Measurements from ENCODE around the gene IPCEF1.
"Not testable (repeated sequence)": the region's sequence is repeated elsewhere in the genome, so short reads cannot be mapped to it uniquely, and the experiment has no call there.

IPCEF1 gene

DNA sequence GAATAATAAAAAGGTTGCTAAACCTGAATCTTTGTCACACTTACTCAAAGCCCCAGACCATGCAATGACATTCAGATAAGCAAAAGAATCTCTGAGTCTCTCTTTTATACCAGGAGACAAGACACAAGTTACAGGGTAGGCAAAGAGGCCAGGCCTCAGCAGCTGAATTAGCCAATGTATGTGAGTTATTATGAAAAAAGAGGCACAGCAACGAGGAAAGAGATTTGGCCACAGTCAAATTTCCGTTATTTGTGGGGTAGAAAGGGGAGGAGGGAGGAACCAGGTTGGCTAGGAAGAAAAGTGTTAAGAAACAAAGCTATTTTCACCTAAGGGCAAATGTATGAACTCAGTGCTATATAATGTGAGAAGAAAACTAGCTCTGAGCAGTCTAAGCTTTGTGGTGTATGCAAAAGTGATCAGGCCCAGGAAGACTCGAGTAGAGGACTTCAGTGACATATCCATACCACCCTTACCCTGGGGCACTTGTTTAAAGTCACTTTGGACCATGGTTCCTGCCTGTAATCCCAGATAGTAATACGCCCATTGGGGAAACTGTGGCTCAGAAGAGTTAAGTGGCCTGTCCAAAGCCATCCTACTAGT is 19.1 kb downstream of the IPCEF1 start:
- no peak overlapping the region for H3K27ac ChIP-seq
- TF ChIP-seq, protein P1, sequence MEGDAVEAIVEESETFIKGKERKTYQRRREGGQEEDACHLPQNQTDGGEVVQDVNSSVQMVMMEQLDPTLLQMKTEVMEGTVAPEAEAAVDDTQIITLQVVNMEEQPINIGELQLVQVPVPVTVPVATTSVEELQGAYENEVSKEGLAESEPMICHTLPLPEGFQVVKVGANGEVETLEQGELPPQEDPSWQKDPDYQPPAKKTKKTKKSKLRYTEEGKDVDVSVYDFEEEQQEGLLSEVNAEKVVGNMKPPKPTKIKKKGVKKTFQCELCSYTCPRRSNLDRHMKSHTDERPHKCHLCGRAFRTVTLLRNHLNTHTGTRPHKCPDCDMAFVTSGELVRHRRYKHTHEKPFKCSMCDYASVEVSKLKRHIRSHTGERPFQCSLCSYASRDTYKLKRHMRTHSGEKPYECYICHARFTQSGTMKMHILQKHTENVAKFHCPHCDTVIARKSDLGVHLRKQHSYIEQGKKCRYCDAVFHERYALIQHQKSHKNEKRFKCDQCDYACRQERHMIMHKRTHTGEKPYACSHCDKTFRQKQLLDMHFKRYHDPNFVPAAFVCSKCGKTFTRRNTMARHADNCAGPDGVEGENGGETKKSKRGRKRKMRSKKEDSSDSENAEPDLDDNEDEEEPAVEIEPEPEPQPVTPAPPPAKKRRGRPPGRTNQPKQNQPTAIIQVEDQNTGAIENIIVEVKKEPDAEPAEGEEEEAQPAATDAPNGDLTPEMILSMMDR (conservative IDR thresholded peaks at IDR 0.05), result no peak

DNA sequence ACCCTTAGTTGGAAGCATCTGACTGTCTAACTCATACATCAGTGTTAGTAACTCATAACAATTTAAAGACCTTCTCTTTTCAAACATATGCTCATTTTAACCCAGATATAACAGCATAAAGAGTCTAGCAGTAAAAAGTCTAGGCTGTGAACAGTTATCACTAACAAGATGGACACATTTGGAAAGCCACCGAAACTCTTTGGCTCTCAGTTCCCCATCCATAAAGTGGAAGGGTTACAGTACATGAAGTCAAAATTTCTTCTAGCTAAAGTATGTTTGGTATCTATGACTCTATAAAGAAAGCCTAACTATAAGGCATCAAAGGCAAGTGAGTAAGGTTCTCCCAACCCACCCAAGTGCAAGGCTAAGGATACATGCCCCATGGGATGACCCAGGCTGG is 22.5 kb downstream of the IPCEF1 start:
- not testable (repeated sequence) for H3K27ac ChIP-seq

DNA sequence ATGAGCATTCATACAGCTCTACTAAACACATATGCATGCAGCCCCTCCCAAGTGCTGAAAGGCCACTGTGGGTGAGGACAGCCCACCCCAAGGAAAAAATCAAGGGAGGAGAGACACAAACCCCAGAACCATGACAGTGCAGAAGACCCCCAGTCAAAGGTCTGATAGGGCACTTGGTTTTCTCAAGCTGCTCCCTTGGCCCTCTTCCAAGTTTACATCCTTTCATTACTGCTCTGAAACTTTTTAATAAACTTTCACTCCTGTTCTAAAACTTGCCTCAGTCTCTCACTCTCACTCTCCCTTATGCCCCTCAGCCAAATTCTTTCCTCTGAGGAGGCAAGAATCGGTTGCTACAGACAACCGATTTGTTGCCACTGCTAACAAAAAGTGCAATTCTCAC is 24.9 kb downstream of the IPCEF1 start:
- no peak overlapping the region for H3K27ac ChIP-seq
- TF ChIP-seq, protein P1 (conservative IDR thresholded peaks at IDR 0.05), result no peak

DNA sequence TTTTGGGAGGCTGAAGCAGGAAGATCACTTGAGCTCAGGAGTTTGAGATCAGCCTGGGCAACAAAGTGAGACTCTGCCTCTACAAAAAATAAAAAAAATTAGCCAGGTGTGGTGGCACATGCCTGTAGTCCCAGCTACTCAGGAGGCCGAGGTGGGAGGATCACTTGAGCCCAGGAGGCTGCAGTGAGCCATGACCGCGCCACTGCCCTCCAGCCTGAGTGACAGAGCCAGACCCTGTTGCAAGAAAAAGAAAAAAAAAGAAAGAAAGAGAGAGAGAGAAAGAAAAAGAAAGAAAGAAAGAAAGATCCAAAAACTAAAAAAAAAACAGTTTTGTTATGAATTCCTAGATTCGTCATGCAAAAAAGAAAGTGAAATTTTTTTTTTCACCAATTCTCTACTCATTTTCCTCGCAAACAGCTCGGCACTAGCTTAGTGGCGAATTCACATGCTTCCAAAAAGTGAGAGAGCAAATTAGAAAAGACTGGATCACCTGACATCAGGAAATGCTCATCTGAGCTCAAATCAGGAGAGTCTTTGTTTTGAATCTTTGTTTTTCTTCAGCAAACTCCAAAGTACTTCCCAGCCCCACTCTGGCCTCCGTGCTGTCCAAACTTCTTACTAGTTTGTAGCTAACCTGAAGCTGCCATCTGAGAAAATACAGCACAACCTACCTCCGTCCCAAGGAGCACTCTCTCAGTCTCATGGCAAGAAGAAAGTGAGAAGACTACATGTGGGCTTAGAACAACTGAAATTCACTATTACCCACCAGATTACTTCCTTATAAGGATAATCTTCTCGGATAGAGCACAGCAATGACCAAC is 27.0 kb downstream of the IPCEF1 start:
- TF ChIP-seq, protein P1 (conservative IDR thresholded peaks at IDR 0.05), result no peak

DNA sequence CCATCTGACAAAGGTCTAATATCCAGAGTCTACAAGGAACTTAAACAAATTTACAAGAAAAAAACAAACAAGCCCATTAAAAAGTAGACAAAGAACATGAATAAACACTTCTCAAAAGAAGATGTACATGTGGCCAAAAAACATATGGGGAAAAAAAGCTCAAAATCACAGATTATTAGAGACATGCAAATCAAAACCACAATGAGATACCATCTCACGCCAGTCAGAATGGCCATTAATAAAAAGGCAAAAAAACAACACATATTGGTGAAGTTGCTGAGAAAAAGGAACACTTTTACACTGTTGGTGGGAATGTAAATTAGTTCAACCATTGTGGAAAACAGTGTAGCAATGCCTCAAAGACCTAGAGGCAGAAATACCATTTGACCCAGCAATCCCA is 29.3 kb downstream of the IPCEF1 start:
- not testable (repeated sequence) for H3K27ac ChIP-seq

More for the DNA sequence above, 27.0 kb downstream of the IPCEF1 start:
- no peak overlapping the region for H3K27ac ChIP-seq

DNA sequence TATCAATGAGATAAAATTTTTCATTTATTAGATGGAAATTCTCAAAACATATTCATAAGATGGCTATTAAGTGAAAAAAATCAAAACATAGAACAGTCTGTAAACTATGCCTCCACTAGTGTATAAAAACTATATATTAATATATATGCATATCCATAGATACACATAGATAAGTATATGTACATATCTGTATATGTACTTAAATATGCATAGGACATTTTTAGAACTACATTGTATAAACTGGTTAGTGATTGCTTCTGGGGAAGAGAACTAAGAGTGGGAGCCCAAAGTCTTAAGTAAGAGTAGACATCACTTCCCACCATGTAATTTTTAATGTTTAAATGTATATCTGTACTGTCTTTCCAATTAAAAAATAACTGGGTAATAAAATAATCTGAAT is 31.5 kb downstream of the IPCEF1 start:
- no peak overlapping the region for H3K27ac ChIP-seq
- TF ChIP-seq, protein P1 (conservative IDR thresholded peaks at IDR 0.05), result no peak

DNA sequence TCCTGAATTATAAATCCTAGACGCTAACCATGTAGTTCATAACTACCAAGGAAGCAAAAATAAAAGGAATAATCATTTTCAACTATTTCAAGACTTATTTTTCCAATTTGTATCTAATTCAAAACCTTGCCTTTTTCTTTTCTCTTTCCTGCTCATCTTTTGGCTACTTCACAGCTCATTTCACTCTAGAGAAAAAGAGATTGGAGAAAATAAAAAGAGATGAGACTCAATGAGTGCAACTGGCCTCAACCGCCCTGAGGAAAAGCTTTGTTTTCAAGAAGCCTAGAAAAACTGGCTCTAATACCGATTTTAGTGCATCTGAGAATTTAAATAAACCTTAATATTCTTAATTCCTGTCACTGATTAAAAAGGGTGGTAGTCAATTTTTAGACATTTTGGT is 36.4 kb downstream of the IPCEF1 start:
- TF ChIP-seq, protein P1 (conservative IDR thresholded peaks at IDR 0.05), result no peak
- H3K27ac ChIP-seq, result no peak overlapping the region

DNA sequence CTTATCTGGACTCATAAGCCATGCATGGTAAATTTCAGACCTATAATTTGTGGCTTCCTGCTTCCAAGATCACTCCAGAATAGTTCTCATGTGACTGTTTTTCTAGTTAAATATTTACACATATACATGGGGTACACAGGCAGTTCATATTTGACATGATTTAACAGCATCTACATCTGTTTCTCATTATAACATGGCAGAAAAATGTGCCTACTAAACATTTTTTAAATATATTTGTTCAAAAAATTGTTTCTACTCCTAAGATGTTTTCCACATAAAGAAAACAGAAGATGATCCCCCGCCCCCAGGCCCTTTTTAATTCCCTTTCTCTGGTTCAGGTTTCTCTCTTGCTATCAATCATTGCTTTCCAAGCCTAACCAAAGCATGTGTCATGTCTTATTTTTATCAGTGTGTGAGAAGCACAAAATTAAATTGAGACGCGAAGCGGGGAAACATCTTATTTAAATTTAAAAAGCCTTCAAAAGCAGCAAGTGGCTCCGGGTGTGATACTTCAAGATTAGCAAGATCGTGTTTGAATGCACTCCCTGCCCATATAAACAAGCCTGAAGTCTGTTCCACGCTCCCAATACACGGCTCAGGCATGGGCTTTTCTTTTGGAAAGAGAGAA is 37.3 kb downstream of the IPCEF1 start:
- TF ChIP-seq, protein P1 (conservative IDR thresholded peaks at IDR 0.05), result no peak
- H3K27ac ChIP-seq, result peak overlapping the region; percentile 30; the same call in 1 of the 2 replicates

Measured in VCaP (cell line).